A673 (cell line): ENCODE results near the gene CACNG3. TPM values are rescaled to one million over a fixed set of nuclear protein-coding genes. Genes with fewer than 3 reads are reported as not detected.

Experiments
- BruUV-seq: library from RNA; stranded (reverse); fragments of 400-500 nt; replicated peaks from 2 replicates; lab custom pipeline; 2021; lab: Mats Ljungman, UMichigan
- CTCF ChIA-PET: fragments of 300-600 bp; sonication (Branson Sonifier 250); formaldehyde crosslinking; loops from one replicate; lab custom pipeline; 2022; ENCODE audit warnings: antibody characterized with exemption; lab: Charles Lee
- POLR2A ChIA-PET: fragments of 300-600 bp; sonication (Branson Sonifier 250); formaldehyde crosslinking; loops from one replicate; lab custom pipeline; 2022; ENCODE audit warnings: antibody characterized with exemption; ENCODE audit not compliant: low non-redundant PET; lab: Charles Lee
- DNase-seq: peaks from one replicate; pipeline ENCODE4 v3.0.0-alpha.2; 2015; ENCODE audit warnings: low spot score
- H3K27ac ChIP-seq: fragments of 200-600 bp; sonication (generic); 2 replicates; pipeline ENCODE4 v1.5.1; 2016; ENCODE audit warnings: mixed run types, low read depth, mild to moderate bottlenecking, mixed read lengths, antibody characterized with exemption, low read length; ENCODE audit not compliant: poor library complexity, severe bottlenecking
- H3K27me3 ChIP-seq: fragments of 200-600 bp; sonication (generic); replicated peaks from 2 replicates; pipeline ENCODE4 v1.6.1; 2017; ENCODE audit warnings: mixed run types, low read depth, mild to moderate bottlenecking, mixed read lengths, antibody characterized with exemption, low read length; ENCODE audit not compliant: insufficient read depth, poor library complexity
- H3K36me3 ChIP-seq: fragments of 200-600 bp; sonication (generic); 2 replicates; pipeline ENCODE4 v1.6.1; 2016; ENCODE audit warnings: mixed run types, mild to moderate bottlenecking, mixed read lengths, antibody characterized with exemption, low read length; ENCODE audit not compliant: insufficient read depth, poor library complexity, severe bottlenecking
- H3K4me1 ChIP-seq: fragments of 200-600 bp; sonication (generic); 2 replicates; pipeline ENCODE4 v1.6.1; 2017; ENCODE audit warnings: mixed run types, mild to moderate bottlenecking, mixed read lengths, antibody characterized with exemption, low read length; ENCODE audit not compliant: insufficient read depth, poor library complexity, severe bottlenecking
- H3K4me3 ChIP-seq: fragments of 200-600 bp; sonication (generic); 2 replicates; pipeline ENCODE4 v1.5.1; 2016; ENCODE audit warnings: low read depth, mixed run types, mild to moderate bottlenecking, mixed read lengths, low read length; ENCODE audit not compliant: poor library complexity, severe bottlenecking
- H3K9me3 ChIP-seq: fragments of 200-600 bp; sonication (generic); 2 replicates; pipeline ENCODE4 v1.6.1; 2016; ENCODE audit warnings: mixed run types, low read depth, mild to moderate bottlenecking, mixed read lengths, antibody characterized with exemption, low read length; ENCODE audit not compliant: poor library complexity, severe bottlenecking
- CTCF ChIP-seq: fragments of 300-800, 200-600 bp; sonication (generic); conservative IDR thresholded peaks from 2 replicates; pipeline ENCODE4 v1.5.1; 2017; ENCODE audit warnings: low read depth, mild to moderate bottlenecking, antibody characterized with exemption, low read length, moderate library complexity, mixed read lengths
- EZH2 ChIP-seq: fragments of 200-600 bp; sonication (generic); IDR thresholded peaks from 2 replicates; pipeline ENCODE4 v1.6.1; 2017; ENCODE audit warnings: borderline replicate concordance, low read depth, mild to moderate bottlenecking, mixed read lengths, antibody characterized with exemption, low read length; ENCODE audit not compliant: poor library complexity, severe bottlenecking
- intact Hi-C: fragments of 100-400 bp; cut with micrococcal nuclease; formaldehyde crosslinking; loops from one replicate; pipeline ENCODE4 v1.10.0; 2022; ENCODE audit not compliant: unreplicated experiment
- total RNA-seq: library from RNA; stranded (reverse); gene quantifications from 2 replicates; pipeline ENCODE4 v1.2.3, GENCODE V29; 2021

Gene CACNG3
- total RNA-seq, 1 experiment from 2014 or later, result 3.6 TPM

DNA sequence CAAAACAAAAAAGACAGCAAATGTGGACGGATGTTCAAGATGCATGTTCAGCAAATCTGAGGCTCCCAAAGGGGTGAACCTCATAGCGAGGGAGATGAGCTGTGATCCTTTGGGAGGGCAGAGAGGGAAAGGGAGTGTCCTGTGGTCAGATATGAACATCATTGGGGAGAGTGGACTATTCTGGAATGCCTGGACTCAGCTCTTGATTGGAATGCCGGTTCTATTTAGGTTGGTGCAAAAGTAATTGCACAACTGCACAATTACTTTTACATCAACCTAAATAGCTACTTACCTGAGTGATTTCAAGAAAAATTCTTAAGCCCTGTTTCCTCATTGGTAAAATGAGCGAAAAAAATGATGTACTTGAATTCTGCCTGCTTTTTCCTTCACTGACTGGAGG is 89.6 kb downstream of the CACNG3 start:
- no peak for DNase-seq
- no peaks in the 10 kb centered on the region for H3K36me3 ChIP-seq
- no peak overlapping the region for H3K4me3 ChIP-seq
- peaks cover 31% of the 10 kb centered on the region for H3K4me1 ChIP-seq
- no peaks in the 10 kb centered on the region for H3K9me3 ChIP-seq
- TF ChIP-seq EZH2, result no peak
- no peak for TF ChIP-seq CTCF
- H3K27ac ChIP-seq, result no peak overlapping the region
- BruUV-seq, result no TSS peak
- intact Hi-C loops, result no loop called here
- ChIA-PET CTCF (no interaction called here), POLR2A (no interaction called here)
- H3K27me3 ChIP-seq, result no peaks in the 10 kb centered on the region

GRCh38 chr16:24346734-24347133 is 90.6 kb downstream of the CACNG3 start:
- CTCF ChIA-PET, result no interaction called here

GRCh38 chr16:24347556-24347955 is 91.4 kb downstream of the CACNG3 start:
- BruUV-seq, result no TSS peak
- no peak overlapping the region for H3K27ac ChIP-seq
- no peaks in the 10 kb centered on the region for H3K27me3 ChIP-seq
- ChIA-PET POLR2A (no interaction called here), CTCF (no interaction called here)
- intact Hi-C loops, result no loop called here
- peaks cover 27% of the 10 kb centered on the region for H3K4me1 ChIP-seq
- H3K36me3 ChIP-seq, result no peaks in the 10 kb centered on the region
- no peak for DNase-seq
- no peaks in the 10 kb centered on the region for H3K9me3 ChIP-seq
- TF ChIP-seq EZH2 (no peak), CTCF (no peak)
- H3K4me3 ChIP-seq, result no peak overlapping the region

More at GRCh38 chr16:24346734-24347133, 90.6 kb downstream of the CACNG3 start:
- Histone ChIP-seq H3K4me3 (no peak overlapping the region), H3K27ac (no peak overlapping the region), H3K9me3 (no peaks in the 10 kb centered on the region), H3K36me3 (no peaks in the 10 kb centered on the region), H3K4me1 (peaks cover 27% of the 10 kb centered on the region), H3K27me3 (no peaks in the 10 kb centered on the region)
- POLR2A ChIA-PET, result no interaction called here
- no peak for DNase-seq
- intact Hi-C loops, result no loop called here
- BruUV-seq, result no TSS peak
- TF ChIP-seq CTCF (no peak), EZH2 (no peak)
